ENCODE results near the gene GCDH.

GCDH gene

DNA sequence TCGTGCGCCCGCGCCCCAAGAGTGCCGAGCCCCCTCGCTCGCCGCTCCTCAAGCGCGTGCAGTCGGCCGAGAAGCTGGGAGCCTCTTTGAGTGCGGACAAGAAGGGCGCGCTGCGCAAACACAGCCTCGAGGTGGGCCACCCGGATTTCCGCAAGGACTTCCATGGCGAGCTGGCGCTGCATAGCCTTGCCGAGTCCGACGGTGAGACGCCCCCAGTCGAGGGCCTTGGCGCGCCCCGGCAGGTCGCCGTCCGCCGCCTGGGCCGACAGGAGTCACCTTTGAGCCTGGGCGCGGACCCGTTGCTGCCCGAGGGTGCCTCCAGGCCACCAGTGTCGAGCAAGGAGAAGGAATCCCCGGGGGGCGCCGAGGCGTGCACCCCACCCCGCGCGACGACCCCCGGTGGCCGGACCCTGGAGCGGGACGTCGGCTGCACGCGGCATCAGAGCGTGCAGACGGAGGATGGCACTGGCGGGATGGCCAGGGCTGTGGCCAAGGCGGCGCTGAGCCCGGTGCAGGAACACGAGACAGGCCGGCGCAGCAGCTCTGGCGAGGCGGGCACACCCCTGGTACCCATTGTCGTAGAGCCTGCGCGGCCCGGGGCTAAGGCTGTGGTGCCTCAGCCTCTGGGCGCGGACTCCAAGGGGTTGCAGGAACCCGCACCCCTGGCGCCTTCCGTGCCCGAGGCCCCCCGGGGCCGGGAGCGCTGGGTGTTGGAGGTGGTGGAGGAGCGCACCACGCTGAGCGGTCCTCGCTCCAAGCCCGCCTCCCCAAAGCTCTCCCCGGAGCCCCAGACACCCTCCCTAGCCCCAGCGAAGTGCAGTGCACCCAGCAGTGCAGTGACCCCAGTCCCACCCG lies 16.8 kb upstream of the GCDH start:
- Histone ChIP-seq H3K9me3 (ENCODE audit: control insufficient read depth, insufficient read depth, low read depth, low read length) (no peaks in the 10 kb centered on the region), H3K9ac (ENCODE audit: low read length) (no peak overlapping the region), H3K36me3 (ENCODE audit: control insufficient read depth, insufficient read depth, low read length) (peaks cover 12% of the 10 kb centered on the region), H3K27me3 (ENCODE audit: control insufficient read depth, insufficient read depth, low read length) (peaks cover 22% of the 10 kb centered on the region), H3K4me1 (ENCODE audit: control insufficient read depth, insufficient read depth, low read length) (no peaks in the 10 kb centered on the region), H3K4me3 (ENCODE audit: low read depth, low read length) (peak overlapping the region; percentile 39), H3K27ac (ENCODE audit: low read depth, low read length) (no peak overlapping the region)

DNA sequence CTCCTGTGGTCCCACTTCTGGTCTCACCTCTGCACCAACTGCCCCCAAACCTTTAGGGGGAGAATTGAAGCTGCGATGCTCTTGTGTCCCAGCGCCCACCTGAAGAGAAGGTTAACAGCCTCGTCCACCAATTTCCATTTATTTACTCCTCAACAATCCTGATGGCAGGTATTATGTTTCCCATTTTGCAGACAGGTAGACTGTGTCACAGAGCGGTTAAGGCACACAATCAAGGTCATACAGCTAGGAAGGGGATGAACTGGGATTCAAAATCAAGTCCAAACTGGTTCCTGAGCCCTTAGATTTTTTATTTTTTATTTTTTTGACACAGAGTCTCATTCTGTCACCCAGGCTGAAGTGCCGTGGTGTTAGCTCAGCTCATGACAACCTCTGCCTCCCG lies 15.9 kb upstream of the GCDH start:
- Histone ChIP-seq H3K9ac (ENCODE audit: low read length) (no peak overlapping the region), H3K27me3 (ENCODE audit: control insufficient read depth, insufficient read depth, low read length) (peaks cover 24% of the 10 kb centered on the region), H3K9me3 (ENCODE audit: control insufficient read depth, insufficient read depth, low read depth, low read length) (no peaks in the 10 kb centered on the region), H3K4me1 (ENCODE audit: control insufficient read depth, insufficient read depth, low read length) (no peaks in the 10 kb centered on the region), H3K36me3 (ENCODE audit: control insufficient read depth, insufficient read depth, low read length) (peaks cover 12% of the 10 kb centered on the region), H3K27ac (ENCODE audit: low read depth, low read length) (no peak overlapping the region), H3K4me3 (ENCODE audit: low read depth, low read length) (no peak overlapping the region)

DNA sequence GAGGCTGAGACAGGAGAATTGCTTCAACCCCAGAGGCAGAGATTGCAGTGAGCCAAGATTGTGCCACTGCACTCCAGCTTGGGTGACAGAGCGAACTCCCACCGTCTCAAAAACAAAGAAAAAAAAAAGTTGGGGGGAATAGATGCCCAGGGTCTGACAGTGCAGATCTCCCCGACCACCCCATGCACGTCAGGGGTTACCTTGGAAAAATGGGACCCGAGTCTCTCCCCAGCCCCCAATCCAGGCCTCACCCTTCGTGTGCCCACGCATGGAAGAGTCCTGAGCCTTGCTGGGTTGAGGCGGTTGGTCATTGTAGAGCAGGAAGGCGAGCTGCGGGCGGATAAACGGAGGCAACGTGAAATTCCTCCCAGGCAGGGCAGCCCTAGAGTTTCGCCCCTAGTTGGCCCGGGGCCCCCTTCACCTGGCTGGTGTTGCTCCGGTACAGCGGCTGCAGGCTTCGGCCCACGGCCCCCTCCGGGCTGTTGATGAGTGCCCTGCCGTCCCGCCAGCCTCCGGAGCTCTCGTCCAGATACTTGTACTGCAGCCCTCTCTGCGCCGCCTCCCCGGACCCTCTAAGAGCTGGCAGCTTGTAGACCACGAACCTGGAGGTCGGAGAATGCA lies 10.3 kb upstream of the GCDH start:
- Histone ChIP-seq H3K27ac (ENCODE audit: low read depth, low read length) (peak overlapping the region; percentile 45; the same call in 1 of the 2 replicates), H3K4me1 (ENCODE audit: control insufficient read depth, insufficient read depth, low read length) (peaks cover 6% of the 10 kb centered on the region), H3K9me3 (ENCODE audit: control insufficient read depth, insufficient read depth, low read depth, low read length) (peaks cover 15% of the 10 kb centered on the region; the same call in 1 of the 2 replicates), H3K27me3 (ENCODE audit: control insufficient read depth, insufficient read depth, low read length) (peaks cover 26% of the 10 kb centered on the region), H3K4me3 (ENCODE audit: low read depth, low read length) (peak overlapping the region; percentile 89), H3K36me3 (ENCODE audit: control insufficient read depth, insufficient read depth, low read length) (peaks cover 9% of the 10 kb centered on the region), H3K9ac (ENCODE audit: low read length) (peak overlapping the region; percentile 76)

DNA sequence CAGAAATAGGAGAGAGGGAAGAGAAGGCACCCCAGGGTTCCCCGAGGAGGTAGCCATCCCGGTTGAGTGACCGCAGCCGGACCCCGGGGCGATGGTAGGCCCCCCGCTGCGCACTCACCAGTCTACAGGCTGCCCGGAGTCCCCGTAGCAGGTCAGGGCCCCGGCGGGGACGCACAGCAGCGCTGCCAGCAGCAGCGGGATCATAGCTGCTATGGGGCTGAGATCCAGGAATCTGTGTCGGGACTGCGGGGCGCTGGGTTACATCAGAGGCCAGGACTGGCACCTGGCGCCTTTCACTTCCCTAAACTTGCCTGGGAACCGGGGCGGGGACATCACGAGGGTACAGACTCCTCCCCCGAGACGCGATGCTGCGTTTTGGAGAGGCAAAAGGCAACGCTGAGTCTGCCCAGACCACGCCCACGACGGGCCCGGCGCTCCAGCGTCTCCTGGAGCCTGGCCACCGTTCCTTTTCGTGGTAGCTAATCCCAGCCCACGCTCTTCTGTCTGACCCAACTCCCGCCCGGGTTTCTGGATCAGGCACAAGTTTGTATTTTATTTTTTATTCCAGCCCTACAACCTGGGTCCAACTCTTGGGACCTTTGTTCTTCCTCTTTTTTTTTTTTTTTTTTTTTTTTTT lies 9.7 kb upstream of the GCDH start, which contains the start of gene DNASE2:
Gene DNASE2, minus strand, starts transcription at position 278 of the 637 bp plus-strand sequence. Its CDS starts 74 bp downstream, at position 204.
- H3K9ac ChIP-seq (ENCODE audit: low read length): peak within 1 kb of the TSS; percentile 76
- H3K27me3 ChIP-seq (ENCODE audit: control insufficient read depth, insufficient read depth, low read length): peaks cover 33% of the 10 kb centered on the region
- H3K4me3 ChIP-seq (ENCODE audit: low read depth, low read length): peak within 1 kb of the TSS; percentile 89
- H3K27ac ChIP-seq (ENCODE audit: low read depth, low read length): peak within 1 kb of the TSS; percentile 45; the same call in 1 of the 2 replicates
- H3K4me1 ChIP-seq (ENCODE audit: control insufficient read depth, insufficient read depth, low read length): peaks cover 7% of the 10 kb centered on the region
- H3K36me3 ChIP-seq (ENCODE audit: control insufficient read depth, insufficient read depth, low read length): peaks cover 9% of the 10 kb centered on the region
- peaks cover 15% of the 10 kb centered on the region; the same call in 1 of the 2 replicates for H3K9me3 ChIP-seq (ENCODE audit: control insufficient read depth, insufficient read depth, low read depth, low read length)

DNA sequence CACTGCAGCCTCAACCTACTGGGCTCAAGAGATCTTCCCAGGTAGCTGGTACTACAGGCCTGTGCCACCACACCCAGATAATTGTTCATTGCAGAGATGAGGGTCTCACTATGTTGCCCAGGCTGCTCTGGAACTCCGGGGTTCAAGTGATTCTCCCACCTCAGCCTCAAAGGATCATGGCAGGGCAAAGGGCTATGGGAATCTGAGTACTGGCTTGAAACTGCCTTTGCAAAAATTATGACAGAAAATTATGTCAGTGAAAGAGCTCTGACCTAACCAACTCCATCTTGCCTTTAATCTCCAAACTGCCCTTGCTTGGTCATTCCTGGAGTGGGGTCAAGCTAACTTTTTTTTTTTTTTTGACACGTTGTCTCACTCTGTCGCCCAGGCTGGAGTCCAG lies 8.4 kb upstream of the GCDH start:
- no peak overlapping the region for H3K27ac ChIP-seq (ENCODE audit: low read depth, low read length)
- H3K36me3 ChIP-seq (ENCODE audit: control insufficient read depth, insufficient read depth, low read length): peaks cover 9% of the 10 kb centered on the region

DNA sequence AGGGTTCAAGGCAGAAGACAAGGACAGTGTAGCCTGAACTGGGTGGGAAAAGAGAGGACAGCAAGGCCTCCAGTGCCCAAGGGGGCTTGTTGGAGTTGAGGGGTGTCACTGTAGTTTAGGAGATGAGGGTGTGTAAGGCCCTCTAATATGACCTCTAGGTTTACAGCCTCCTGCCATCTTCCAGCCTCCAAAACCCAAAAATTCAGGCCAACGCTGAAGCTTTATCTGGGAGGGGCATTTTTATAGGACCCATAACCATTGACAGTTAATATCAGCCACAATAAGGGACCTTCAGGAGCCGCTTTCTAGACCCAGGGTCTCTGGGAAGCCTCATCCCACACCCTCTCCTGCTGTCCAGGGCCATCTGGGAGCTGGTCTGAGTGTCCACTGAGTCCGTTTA lies 6.8 kb upstream of the GCDH start:
- Histone ChIP-seq H3K27ac (ENCODE audit: low read depth, low read length) (no peak overlapping the region), H3K4me1 (ENCODE audit: control insufficient read depth, insufficient read depth, low read length) (peaks cover 9% of the 10 kb centered on the region), H3K27me3 (ENCODE audit: control insufficient read depth, insufficient read depth, low read length) (peaks cover 51% of the 10 kb centered on the region), H3K9me3 (ENCODE audit: control insufficient read depth, insufficient read depth, low read depth, low read length) (peaks cover 15% of the 10 kb centered on the region; the same call in 1 of the 2 replicates), H3K9ac (ENCODE audit: low read length) (no peak overlapping the region), H3K36me3 (ENCODE audit: control insufficient read depth, insufficient read depth, low read length) (no peaks in the 10 kb centered on the region), H3K4me3 (ENCODE audit: low read depth, low read length) (no peak overlapping the region)

More for the DNA sequence above, 8.4 kb upstream of the GCDH start:
- peaks cover 9% of the 10 kb centered on the region for H3K4me1 ChIP-seq (ENCODE audit: control insufficient read depth, insufficient read depth, low read length)
- H3K4me3 ChIP-seq (ENCODE audit: low read depth, low read length): no peak overlapping the region
- peaks cover 46% of the 10 kb centered on the region for H3K27me3 ChIP-seq (ENCODE audit: control insufficient read depth, insufficient read depth, low read length)
- H3K9ac ChIP-seq (ENCODE audit: low read length): no peak overlapping the region
- peaks cover 15% of the 10 kb centered on the region; the same call in 1 of the 2 replicates for H3K9me3 ChIP-seq (ENCODE audit: control insufficient read depth, insufficient read depth, low read depth, low read length)

DNA sequence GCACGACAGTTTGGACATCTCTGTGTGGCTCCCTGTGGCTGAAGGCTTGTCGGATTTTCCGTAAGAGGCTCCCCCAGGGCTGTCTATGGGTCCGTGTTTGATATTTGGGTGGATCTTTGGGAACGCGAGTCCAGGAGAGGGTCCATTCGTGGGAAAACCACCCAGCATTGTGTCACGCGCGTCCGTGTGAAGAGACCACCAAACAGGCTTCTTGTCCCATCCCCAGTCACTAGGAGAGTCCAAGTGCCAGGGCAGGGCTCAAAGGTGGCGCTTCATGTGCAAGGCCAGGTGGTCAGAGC lies 6.4 kb upstream of the GCDH start:
- Histone ChIP-seq H3K36me3 (ENCODE audit: control insufficient read depth, insufficient read depth, low read length) (no peaks in the 10 kb centered on the region), H3K27me3 (ENCODE audit: control insufficient read depth, insufficient read depth, low read length) (peaks cover 51% of the 10 kb centered on the region), H3K4me3 (ENCODE audit: low read depth, low read length) (peak overlapping the region; percentile 87), H3K9ac (ENCODE audit: low read length) (peak overlapping the region; percentile 29), H3K27ac (ENCODE audit: low read depth, low read length) (no peak overlapping the region), H3K9me3 (ENCODE audit: control insufficient read depth, insufficient read depth, low read depth, low read length) (peaks cover 15% of the 10 kb centered on the region; the same call in 1 of the 2 replicates), H3K4me1 (ENCODE audit: control insufficient read depth, insufficient read depth, low read length) (peaks cover 9% of the 10 kb centered on the region)

DNA sequence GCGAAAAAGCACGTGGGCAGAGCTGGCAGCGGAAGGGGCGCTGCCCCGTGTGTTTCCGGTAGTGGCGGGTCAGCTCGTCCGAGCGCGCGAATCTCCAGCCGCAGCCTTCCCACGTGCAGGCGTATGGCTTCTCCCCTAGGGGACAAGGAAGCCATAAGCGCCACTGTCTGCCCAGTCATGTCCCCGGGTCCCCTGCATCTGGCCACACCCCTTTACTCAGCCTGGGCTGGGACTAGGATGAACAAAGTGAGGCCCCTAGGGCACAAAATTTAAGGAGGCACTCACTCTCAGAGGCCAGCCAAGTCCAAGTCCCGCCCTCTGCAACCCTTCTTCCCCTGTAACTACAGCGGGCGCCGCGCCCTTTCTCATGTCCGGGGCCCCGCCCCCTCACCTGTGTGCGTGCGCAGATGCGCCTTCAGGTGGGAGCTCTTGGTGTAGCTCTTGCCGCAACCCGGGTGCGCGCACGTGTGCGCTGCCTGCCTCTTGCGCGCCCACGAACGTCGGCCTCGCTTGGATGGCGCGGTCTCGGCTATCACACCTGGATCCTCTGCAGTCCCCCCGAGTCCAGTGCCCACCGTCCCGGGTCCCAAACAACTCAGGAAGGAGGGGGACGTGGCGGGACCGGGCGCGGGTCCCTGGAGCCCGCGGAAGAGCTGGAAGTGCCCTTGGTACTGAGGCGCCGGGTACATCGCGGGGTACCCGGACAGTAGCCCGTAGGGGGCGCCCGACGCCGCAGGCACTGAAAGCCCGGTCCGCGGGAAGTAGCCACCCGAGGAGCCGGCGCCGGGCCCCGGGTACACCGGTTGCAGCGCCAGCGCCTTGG lies 5.8 kb upstream of the GCDH start:
- no peak overlapping the region for H3K27ac ChIP-seq (ENCODE audit: low read depth, low read length)
- H3K4me1 ChIP-seq (ENCODE audit: control insufficient read depth, insufficient read depth, low read length): peaks cover 9% of the 10 kb centered on the region
- peak overlapping the region; percentile 65 for H3K9ac ChIP-seq (ENCODE audit: low read length)

DNA sequence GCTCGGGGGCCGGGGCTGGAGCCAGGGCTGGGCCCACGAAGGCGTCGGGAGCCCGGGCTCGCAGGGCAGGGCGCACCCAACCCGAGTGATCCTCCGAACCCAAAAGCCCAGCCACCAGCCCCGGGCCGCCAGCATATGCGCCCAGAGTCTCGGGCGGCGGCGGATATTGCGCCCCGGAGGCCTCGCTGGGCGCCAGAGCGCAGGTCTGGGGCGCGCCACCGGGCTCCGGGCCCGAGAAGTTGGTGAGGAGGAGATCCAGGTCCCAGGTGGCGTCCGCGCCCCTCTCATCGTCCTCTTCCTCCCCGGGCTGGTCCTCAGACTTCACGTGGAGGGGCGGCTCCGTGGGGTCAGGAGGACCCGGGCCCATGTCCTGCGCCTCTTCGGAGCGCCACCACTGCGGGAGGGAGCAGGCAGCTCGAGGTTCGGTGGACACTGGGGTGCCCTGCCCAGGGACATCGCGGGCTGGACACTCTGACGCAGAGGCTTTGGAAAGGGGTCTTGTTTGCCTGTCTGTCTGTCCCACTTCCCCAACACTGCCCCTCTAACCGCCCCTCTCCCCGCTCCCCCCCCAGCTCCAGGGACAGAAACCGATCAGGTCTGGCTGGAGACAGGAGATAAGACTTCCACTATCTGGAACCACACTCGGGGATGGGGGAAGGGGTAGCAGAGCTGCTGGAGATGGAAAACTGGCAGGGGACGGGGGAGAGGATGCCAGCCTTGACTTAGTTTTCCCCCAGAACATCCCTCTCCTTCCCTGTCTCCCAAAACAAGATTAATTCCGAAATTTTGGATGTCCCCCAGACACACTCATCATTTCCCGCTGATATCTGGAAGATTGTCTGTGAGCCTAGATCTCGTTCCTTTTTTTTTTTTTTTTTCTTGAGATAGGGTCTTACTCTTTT lies 5.0 kb upstream of the GCDH start:
- Histone ChIP-seq H3K9me3 (ENCODE audit: control insufficient read depth, insufficient read depth, low read depth, low read length) (peaks cover 15% of the 10 kb centered on the region; the same call in 1 of the 2 replicates), H3K27me3 (ENCODE audit: control insufficient read depth, insufficient read depth, low read length) (peaks cover 41% of the 10 kb centered on the region), H3K4me3 (ENCODE audit: low read depth, low read length) (peak overlapping the region; percentile 87), H3K36me3 (ENCODE audit: control insufficient read depth, insufficient read depth, low read length) (no peaks in the 10 kb centered on the region), H3K27ac (ENCODE audit: low read depth, low read length) (no peak overlapping the region), H3K4me1 (ENCODE audit: control insufficient read depth, insufficient read depth, low read length) (peaks cover 9% of the 10 kb centered on the region), H3K9ac (ENCODE audit: low read length) (peak overlapping the region; percentile 67)

More for the DNA sequence above, 5.8 kb upstream of the GCDH start:
- no peaks in the 10 kb centered on the region for H3K36me3 ChIP-seq (ENCODE audit: control insufficient read depth, insufficient read depth, low read length)
- peak overlapping the region; percentile 87 for H3K4me3 ChIP-seq (ENCODE audit: low read depth, low read length)
- peaks cover 15% of the 10 kb centered on the region; the same call in 1 of the 2 replicates for H3K9me3 ChIP-seq (ENCODE audit: control insufficient read depth, insufficient read depth, low read depth, low read length)
- H3K27me3 ChIP-seq (ENCODE audit: control insufficient read depth, insufficient read depth, low read length): peaks cover 48% of the 10 kb centered on the region

DNA sequence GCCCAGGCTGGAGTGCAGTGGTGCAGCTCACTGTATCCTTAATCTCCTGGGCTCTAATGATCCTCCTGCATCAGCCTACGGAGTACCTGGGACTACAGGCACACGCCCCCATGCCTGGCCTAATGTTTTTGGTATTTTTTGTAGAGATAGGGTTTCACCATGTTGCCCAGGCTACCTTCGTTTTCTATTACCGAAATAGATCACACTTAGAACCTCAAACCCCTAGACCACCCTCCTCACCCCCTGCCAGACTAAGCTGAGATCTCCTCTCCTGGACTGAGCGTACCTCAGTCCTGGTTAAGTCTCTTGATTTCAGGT lies 4.3 kb upstream of the GCDH start:
- Histone ChIP-seq H3K36me3 (ENCODE audit: control insufficient read depth, insufficient read depth, low read length) (no peaks in the 10 kb centered on the region), H3K4me3 (ENCODE audit: low read depth, low read length) (peak overlapping the region; percentile 87; the same call in 1 of the 2 replicates), H3K9ac (ENCODE audit: low read length) (no peak overlapping the region), H3K4me1 (ENCODE audit: control insufficient read depth, insufficient read depth, low read length) (peaks cover 10% of the 10 kb centered on the region), H3K9me3 (ENCODE audit: control insufficient read depth, insufficient read depth, low read depth, low read length) (peaks cover 15% of the 10 kb centered on the region; the same call in 1 of the 2 replicates), H3K27me3 (ENCODE audit: control insufficient read depth, insufficient read depth, low read length) (peaks cover 41% of the 10 kb centered on the region), H3K27ac (ENCODE audit: low read depth, low read length) (no peak overlapping the region)
